ENCODE measurements around the gene CRAT.
A peak's percentile ranks its signal among the peaks of the same experiment; 100 is the strongest.

The CRAT gene

GRCh38 chr9:129080601-129081387 lies 29.8 kb downstream of the CRAT start, which contains the start of gene DOLPP1:
TSS of gene DOLPP1 (plus strand) at chr9:129081111. CDS start at chr9:129081132, 21 bp downstream.
- peak; percentile 96 for DNase-seq

GRCh38 chr9:129080298-129080600 lies 30.3 kb downstream of the CRAT start:
- DNase-seq: no peak

- no peak for DNase-seq
These were observed 30.8 kb downstream of the CRAT start for GRCh38 chr9:129079829-129080228.

- no peak for DNase-seq
These were observed 31.7 kb downstream of the CRAT start for GRCh38 chr9:129078691-129079503.

- no peak for DNase-seq
These were observed 33.4 kb downstream of the CRAT start for GRCh38 chr9:129077236-129077635.

- DNase-seq: no peak
These were observed 34.0 kb downstream of the CRAT start for GRCh38 chr9:129076640-129077037.

GRCh38 chr9:129075996-129076639 lies 34.5 kb downstream of the CRAT start:
- DNase-seq: no peak

- DNase-seq: no peak
These were observed 36.5 kb downstream of the CRAT start for GRCh38 chr9:129074106-129074505.

GRCh38 chr9:129073404-129073803 lies 37.2 kb downstream of the CRAT start:
- DNase-seq: no peak

- no peak for DNase-seq
These were observed 38.4 kb downstream of the CRAT start for GRCh38 chr9:129072171-129072570.

GRCh38 chr9:129071526-129072126 lies 39.0 kb downstream of the CRAT start:
- no peak for DNase-seq

- no peak for DNase-seq
These were observed 39.7 kb downstream of the CRAT start for GRCh38 chr9:129070696-129071525.

- DNase-seq: no peak
These were observed 40.5 kb downstream of the CRAT start for GRCh38 chr9:129069862-129070641.

GRCh38 chr9:129068990-129069861 lies 41.4 kb downstream of the CRAT start:
- no peak for DNase-seq

GRCh38 chr9:129068110-129068509 lies 42.5 kb downstream of the CRAT start:
- DNase-seq: no peak

GRCh38 chr9:129064499-129064908 lies 46.1 kb downstream of the CRAT start:
- no peak for DNase-seq

GRCh38 chr9:129063061-129063460 lies 47.5 kb downstream of the CRAT start:
- DNase-seq: no peak

GRCh38 chr9:129060991-129061390 lies 49.6 kb downstream of the CRAT start:
- no peak for DNase-seq

- no peak for DNase-seq
These were observed 50.5 kb downstream of the CRAT start for GRCh38 chr9:129059796-129060785.
